HG03135 (cell line): ENCODE results near the gene SPG21.
"Not testable (repeated sequence)": the region's sequence is repeated elsewhere in the genome, so short reads cannot be mapped to it uniquely, and the experiment has no call there.

Source experiments
- ATAC-seq: cut with Tn5 transposase; IDR thresholded peaks from one replicate; pipeline ENCODE4 v1.9.1; 2021; ENCODE audit warnings: mild to moderate bottlenecking, moderate library complexity; ENCODE audit not compliant: unreplicated experiment

Gene SPG21, protein sequence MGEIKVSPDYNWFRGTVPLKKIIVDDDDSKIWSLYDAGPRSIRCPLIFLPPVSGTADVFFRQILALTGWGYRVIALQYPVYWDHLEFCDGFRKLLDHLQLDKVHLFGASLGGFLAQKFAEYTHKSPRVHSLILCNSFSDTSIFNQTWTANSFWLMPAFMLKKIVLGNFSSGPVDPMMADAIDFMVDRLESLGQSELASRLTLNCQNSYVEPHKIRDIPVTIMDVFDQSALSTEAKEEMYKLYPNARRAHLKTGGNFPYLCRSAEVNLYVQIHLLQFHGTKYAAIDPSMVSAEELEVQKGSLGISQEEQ

DNA sequence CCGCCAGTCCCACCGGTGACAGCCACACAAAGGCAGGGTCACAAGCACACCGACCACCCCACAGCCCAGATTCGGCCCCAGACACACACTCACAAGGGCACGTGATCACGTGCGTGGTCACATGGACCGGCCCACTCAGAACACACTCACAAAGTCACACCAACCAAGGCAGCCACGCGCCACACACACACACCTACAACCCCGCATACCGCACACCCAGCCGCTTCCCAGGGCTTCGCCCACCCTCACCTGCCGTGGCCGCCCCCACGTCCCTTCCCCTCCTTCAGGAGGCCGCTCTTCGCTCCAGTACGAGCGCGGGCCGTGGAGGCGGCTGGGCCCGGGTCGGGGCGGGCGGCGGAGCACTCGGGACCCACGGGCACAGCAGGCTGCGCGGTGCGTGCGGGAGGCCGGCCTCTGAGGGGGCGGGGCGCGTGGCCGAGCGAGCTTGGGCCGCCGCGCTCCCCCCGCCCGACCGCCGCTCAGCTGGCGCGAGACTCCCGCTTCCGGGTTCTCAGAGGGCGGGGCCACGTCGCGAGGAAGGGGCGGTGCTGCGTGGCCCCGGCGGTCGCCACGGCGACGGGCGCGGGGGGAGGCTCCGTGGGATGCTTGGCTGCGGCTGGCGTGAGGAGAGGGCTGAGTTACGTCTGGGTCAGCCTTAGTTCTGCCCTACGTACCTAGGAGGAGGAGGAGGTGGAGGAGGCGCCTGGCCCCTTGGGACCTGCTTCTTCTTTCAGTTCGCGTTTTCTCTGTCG is at the start of gene SPG21:
Gene SPG21, minus strand, starts transcription at position 499 of the 752 bp plus-strand sequence. CDS start 6,345 bp downstream, outside the sequence.
- peak; percentile 93 for ATAC-seq

DNA sequence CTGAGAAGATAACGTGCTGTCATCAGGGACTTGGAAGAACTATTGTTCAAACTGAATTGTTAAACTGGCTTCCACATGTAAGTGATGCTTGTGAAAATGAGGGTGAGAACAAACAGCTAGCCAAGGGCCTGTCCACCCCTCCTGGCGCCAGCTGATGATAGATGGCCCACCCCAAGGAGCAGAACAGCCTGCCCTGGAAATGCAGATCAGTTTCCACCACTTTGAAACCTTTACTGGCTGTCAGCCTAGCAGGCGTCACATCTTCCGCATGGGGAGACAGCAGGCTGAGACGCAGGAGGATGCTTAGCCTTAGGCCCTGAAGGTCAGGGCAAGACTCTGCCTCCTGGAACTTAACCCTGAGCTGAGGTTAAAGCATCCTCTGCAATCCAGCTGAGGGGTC is 49.1 kb upstream of the SPG21 start:
- ATAC-seq: no peak

DNA sequence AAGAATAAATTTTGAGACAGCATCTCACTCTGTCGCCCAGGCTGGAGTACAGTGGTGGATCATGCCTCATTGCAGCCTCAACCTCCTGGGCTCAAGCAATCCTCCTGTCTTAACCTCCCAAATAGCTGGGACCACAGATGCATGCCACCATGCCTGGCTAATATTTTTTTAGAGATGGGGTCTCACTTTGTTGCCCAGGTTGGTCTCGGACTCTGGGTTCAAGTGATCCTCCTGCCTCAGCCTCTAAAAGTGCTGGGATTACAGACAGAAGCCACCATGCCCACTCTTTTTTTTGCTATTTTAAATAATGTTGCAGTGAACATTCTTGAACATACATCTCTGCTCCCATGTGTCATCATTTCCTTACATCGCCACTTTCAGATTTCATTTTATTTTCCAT is 48.7 kb upstream of the SPG21 start:
- ATAC-seq: no peak

DNA sequence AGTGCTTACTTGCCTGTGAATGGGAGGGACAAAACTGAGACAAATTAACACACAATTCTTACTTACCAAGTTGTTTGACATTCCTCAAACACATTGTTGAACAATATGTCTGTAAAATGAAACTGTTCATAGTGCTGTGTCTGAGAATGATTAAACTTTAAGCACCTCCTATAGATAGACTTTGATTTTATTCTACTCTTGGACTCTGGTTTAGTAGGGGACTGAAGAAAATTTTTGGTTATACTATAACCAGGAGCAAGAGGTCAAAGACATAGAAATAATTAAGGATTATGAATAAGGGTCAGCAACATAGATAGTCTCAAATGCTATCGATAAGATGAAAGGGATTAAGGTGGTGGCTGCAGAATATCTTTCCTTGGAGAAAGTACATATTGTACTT is 47.6 kb upstream of the SPG21 start:
- ATAC-seq: no peak

DNA sequence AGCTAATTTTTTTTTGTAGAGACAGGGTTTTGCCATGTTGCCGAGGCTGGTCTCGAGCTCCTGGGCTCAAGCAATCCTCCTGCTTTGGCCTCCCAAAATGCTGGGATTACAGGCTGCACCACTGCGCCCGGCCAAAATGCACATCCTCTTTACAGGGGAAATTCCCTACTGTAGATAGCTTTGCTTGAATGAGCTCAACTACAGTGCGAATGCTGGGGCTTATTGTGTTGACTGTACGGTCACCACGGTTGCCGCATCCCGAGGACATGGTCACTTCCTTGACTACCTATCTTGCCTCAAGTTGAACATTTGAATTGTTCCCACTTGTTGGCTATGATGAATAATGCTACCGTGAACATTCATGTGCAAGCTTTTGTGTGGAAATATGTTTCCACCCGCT is 45.0 kb upstream of the SPG21 start:
- ATAC-seq: no peak

DNA sequence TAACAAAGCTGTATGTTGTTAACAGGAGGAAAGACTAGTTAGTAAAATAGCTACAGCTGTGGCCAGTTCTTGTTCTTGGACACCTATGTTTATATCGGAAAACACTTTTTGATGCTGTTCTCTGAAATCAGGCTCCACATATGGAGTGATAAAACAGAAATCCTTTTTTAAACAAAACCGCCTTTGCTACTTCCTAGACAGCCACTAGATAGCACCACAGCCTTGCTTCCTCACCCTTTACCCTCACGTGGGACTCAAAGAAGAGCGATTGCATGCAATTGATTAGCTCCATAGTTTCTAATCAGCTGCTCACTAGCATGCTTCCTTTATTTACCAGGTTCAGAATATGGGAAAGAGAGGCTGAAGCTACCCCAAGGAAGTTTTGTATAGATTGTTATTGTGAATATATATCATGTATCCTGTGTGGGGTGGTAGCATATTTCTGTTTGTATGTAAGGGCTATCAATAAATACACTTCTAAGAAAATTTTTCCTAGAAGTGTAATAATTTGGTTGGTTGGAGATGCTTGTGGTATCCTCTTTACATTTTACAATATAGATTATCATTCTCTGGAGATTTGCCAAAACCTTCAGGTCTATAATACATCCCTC is 44.0 kb upstream of the SPG21 start:
- ATAC-seq: no peak

DNA sequence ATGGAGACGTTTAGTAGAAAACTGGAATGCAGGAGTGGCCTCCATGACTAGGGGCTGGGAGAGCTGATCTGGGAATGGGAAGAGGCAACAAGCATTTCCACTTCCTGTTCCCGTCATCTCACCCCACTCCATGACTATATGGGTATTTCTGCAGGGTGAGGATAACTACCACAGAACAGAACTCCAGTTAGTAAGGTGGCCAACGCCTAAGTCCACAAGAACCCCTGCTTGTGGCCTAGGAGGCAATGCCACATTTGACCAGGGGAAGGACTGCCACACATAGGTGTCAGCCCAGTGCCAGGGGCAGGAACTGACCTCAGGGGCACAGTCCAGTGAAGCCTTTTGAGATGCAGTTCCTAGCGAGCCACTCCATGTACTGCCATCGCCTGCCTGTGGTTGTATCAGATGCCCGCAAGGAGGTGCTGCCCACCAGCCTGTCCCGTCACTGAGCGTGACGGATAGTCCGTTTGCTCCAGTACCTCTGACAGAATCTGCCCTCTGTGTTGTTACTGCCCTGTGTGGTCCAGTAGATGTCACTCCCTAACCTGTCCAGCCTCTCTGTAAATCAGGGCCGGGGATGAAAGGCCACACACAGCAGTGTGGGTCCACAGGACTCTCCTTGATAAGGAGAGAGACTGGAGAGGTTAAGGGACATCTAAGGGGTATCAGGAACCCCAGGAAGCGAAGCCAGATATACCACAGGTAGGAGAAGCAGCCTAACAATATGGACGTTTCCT is 43.3 kb upstream of the SPG21 start:
- no peak for ATAC-seq

DNA sequence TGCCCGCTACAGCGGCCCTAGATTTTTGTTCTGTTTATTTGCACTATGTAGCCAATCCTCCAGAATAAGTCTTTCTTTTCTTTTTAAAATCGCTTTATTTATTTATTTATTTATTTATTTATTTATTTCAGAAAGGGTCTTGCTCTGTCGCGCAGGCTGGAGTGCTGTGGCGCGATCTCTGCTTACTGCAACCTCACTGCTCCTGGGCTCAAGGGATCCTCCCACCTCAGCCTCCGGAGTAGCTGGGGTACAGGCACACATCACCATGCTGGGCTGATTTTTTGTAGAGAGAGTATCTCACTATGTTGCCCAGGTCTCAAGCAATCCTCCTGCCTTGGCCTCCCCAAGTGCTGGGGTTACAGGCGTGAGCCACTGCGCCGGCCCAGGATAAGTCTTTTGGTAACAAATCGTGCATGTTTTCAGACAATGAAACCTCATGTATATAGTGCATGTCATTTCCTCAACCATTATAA is 40.1 kb upstream of the SPG21 start:
- ATAC-seq: no peak

DNA sequence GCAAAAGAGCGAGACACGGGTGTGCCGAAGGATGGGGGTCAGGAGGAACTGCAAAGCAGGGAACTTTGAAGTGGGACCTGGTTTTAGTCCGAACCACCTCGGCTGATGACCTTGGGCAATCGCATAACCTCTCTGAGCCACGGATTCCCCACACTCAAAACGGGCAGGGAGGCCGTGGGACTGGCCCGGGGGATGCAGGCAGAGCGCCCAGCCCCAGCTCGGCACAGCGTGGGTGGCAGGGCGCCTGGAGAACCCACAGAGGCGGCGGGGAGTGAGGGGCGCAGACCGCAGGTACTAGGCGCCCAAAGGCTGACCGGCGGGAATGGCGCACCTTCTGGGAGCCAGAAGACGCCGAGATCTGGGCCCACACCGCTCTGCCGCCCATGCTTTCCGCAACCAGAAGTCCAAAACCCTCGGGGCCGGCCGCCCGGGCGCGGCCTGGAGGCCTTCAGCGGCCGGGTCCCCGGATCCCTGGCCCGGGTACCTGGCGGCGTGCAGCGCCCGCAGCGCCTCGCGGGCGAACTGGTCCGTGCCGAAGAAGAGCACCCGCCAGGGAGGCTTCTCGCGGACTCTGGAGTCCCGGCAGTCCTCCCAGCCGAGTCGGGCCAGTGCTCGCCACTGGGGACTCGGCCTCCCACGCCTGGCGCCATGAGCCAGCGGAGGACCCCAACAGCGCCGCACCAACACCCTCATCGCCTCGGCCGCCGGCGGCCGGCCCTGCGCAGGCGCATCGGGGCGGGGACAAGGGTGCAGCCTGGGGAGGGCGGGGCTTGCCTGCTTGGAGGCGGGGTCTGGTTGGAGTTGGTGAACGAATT is 39.4 kb upstream of the SPG21 start, which contains the start of gene MTFMT:
Gene MTFMT, minus strand, starts transcription at position 719 of the 815 bp plus-strand sequence. Its CDS starts 26 bp downstream, at position 693.
- ATAC-seq: peak; percentile 73

DNA sequence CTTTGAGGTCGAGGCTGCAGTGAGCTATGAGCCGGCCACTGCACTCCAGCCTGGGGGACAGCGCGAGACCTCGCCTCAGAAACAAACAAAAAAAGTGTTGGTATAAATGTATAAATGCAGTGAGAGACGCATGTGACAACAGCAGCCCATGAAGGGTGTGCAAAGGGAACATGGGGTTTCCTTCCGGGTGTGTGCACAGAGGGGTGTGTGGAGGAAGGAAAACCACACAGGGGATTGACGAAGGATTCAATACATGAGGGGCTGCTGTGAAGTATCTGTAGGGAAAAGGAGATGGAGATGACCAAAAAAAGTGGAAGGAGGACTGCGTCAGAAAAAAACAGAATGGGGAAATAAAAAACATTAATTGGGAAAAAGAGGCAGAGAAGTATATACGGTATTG is 38.6 kb upstream of the SPG21 start:
- no peak for ATAC-seq

DNA sequence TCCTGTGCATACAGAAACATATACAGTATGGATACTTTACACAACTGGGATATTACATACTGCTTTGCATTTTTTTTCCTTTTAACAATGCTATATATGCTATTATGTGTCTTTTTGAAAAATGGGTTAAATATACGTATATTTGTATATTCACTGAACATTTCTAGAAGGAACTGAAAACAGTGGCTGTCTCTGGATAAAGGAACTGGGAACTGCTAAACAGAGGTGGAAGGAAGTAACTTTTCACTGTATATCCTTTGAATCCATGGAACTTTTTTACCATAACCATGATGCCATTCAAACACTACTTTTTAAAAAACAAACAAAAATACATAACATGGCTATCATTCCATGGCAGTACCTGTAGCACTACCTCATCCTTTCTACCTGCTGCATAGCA is 37.9 kb upstream of the SPG21 start:
- ATAC-seq: no peak

DNA sequence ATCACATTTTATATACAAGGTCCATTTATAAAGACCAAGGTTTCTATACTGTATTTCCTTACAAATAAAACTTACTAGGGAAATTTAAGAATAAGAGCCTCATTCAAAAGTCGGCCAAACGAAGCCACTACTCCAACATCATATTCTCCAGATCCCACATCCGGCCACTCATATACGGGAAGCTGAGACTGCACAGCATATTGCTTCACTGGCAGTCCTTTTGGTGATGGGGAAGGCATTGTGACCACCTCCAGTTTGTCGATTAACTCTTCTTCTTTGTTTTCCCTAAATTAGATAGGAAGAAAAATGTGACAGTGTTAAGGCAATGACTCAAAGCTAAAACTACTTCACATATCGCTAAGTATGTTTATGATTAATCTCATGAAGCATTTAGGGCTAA is 37.0 kb upstream of the SPG21 start:
- ATAC-seq: no peak

DNA sequence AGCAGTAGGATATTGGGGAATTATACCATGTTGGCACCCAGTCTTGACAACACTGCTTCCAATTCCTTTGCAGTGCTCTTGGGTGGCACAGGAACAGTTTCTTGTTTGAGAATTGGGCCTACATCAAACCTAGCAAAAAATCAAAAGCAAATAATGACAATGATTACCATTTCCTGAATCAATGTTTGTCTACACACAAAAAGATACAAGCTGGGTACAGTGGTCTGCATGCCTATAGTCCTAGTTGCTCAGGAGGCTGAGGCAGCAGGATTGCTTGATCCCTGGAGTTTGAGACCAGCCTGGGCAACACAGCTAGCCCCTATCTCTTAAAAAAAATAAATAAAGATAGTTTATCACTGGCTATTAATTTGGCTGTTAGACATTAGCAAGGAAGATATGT is 31.8 kb upstream of the SPG21 start:
- no peak for ATAC-seq

DNA sequence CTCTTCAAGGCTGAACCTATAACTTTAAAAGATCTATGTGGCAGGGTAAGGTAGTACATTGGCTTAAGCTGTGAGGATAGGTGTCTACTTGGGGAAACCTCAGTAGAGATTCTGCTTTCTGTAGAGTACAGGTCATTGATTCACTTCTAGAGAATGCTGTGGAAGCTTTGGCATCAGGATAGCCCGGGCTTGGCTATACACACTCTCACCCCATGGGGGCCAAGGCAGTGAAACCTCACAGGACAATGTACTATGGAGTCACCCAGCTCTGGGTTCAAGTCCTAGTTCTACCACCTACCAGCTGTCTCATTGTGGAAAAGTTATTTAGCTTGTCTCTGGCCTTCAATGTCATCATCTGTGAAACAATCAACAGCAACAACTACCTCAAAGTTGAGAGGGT is 30.7 kb upstream of the SPG21 start:
- ATAC-seq: no peak

DNA sequence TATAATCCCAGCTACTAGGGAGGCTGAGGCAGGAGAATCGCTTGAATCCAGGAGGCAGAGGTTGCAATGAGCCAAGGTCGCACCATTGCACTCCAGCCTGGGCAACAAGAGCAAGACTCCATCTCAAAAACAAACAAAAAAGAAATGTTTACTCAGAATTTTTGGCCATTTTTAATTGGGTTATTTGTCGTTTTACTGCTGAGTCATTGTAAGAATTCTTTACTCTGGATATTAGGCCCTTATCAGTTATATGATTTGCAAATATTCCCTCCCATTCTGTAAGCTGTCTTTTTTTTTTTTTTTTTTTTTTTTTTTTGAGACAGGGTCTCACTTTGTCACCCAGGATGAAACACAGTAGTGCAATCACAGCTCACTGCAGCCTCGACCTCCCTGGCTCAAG is 21.5 kb upstream of the SPG21 start:
- ATAC-seq: not testable (repeated sequence)

DNA sequence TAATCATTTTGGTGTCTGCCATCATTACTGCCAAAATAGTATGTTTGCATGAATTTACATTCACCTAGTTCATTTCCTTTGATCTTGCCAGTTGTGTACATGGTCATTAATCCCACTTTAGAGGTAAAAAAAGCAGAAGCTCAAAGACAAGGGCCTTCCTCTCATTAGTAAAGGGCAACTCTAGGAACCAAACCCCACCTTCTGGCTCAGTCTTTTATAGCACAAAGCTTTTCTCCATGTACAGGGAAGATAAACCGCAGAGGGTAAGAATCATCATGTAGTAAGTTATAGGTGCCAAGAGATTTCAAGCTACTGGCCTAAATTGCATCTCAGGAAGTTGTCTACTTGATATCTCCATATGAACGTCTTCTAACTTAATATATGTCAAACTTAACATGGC is 19.3 kb upstream of the SPG21 start:
- ATAC-seq: no peak

DNA sequence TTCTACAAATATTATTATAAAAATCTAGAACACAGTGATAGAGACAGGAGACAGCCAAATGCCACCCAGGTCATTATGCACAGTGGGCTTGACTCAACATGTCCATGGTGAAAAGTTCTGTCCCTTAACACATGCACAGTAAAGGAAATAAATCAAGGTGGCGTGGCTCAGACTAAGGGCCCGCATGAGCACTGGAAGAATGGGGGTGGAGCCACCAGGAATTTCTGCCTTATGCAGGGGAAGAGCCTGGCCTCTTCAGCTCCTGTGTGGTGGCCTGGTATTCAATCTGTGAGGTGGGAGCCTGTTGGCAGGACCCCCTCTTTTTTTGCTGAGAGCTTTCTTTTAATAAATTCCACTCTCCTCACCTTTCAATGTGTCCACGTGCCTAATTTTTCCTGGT is 17.2 kb upstream of the SPG21 start:
- no peak for ATAC-seq

DNA sequence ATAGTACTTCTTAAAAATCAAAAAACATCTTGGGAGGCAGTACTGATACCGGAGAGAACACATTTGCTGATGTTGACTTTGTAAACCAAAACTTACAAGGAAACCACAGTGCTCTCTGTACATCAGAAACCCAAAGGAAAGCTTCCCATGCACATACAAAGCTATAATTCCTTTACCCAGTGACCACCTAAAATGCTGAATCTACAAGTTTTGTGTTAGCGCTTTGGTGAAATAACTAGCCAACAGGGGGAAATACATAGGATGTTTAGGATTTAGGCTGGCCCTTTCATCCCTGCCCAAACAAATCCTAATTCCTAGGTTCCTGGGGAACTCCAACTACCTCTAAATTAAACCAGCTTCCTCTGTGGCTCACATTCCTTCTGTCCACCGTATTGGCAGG is 15.3 kb upstream of the SPG21 start:
- ATAC-seq: no peak

DNA sequence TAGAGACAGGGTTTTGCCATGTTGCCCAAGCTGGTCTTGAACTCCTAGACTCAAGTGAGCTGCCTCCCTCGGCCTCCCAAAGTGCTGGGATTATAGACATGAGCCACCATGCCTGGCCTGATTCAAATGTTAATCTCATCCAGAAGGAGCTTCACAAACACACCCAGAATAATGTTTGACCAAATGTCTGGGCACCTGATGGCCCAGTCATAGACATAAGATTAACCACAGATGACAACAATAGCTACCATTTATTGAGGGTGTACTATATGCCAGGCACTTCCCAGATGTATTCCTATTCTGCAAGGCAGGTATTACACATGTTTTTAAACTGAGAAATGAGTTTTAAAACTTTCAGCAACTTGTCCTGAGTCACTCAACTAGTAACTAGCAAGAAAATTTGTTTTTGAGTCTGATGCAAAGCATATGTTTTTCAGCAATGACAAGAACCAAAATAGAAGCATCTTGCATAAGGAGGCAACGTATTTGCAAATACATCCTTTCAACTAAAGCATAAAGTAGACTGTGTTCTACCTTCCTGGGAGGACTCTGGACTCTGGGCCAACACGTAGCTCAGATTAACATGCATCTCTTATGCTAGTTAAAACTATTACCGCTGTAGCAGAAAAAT is 8.1 kb upstream of the SPG21 start:
- no peak for ATAC-seq

DNA sequence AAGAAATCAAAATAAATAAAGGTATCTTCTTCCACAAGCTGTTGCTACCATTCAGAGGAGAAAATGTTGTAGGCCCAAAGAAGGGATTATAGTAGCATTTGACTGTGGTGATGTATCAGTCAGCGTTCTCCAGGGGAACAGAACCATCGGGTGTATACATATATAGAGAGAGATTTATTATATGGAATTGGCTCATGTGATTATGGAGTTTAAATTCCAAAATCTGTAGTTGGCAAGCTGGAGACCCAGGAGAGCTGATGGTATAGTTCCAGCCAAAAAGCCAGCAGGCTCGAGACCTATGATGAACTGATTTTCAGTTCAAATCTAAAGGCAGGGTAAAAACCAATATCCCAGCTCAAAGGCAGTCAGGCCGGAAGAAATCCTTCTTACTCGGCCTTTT is 7.4 kb upstream of the SPG21 start:
- no peak for ATAC-seq
